ENCODE data around the gene ANKRD62. TPM values are rescaled to one million over a fixed set of nuclear protein-coding genes. Genes with fewer than 3 reads are reported as not detected.

ANKRD62 gene
- total RNA-seq, 1 experiment from 2014 or later, result not detected

GRCh38 chr18:12049978-12050811, 43.4 kb upstream of the ANKRD62 start:
- H3K4me3 ChIP-seq (ENCODE audit: low read depth, low read length, poor library complexity, severe bottlenecking), result no peak overlapping the region
- H3K27ac ChIP-seq (ENCODE audit: low read depth, low read length, poor library complexity, severe bottlenecking), result no peak overlapping the region
- H3K27me3 ChIP-seq (replicated peaks; ENCODE audit: insufficient read depth, low read depth, low read length, poor library complexity), result peaks cover 3% of the 10 kb centered on the region
- intact Hi-C loops (cut with micrococcal nuclease; ENCODE audit: unreplicated experiment), result no loop called here
- BruUV-seq (replicated peaks), result no TSS peak
- no peaks in the 10 kb centered on the region for H3K36me3 ChIP-seq (ENCODE audit: insufficient read depth, low read length, poor library complexity, severe bottlenecking)
- ChIA-PET POLR2A (ENCODE audit: low non-redundant PET) (interaction anchor here (0.5 to 0.6 kb wide), 2 partner anchors 9 to 278 kb away, joined by 3 read pairs; no protein-coding TSS in a partner anchor), CTCF (no interaction called here)
- DNase-seq (ENCODE audit: low spot score), result no peak
- H3K9me3 ChIP-seq (ENCODE audit: low read depth, low read length, poor library complexity, severe bottlenecking), result no peaks in the 10 kb centered on the region
- H3K4me1 ChIP-seq (ENCODE audit: insufficient read depth, low read length, poor library complexity, severe bottlenecking), result no peaks in the 10 kb centered on the region
- TF ChIP-seq CTCF (conservative IDR thresholded peaks at IDR 0.05; ENCODE audit: low read depth, low read length), result no peak

GRCh38 chr18:12052866-12053265, 40.8 kb upstream of the ANKRD62 start:
- Histone ChIP-seq H3K27ac (ENCODE audit: low read depth, low read length, poor library complexity, severe bottlenecking) (no peak overlapping the region), H3K4me3 (ENCODE audit: low read depth, low read length, poor library complexity, severe bottlenecking) (no peak overlapping the region), H3K9me3 (ENCODE audit: low read depth, low read length, poor library complexity, severe bottlenecking) (no peaks in the 10 kb centered on the region), H3K27me3 (replicated peaks; ENCODE audit: insufficient read depth, low read depth, low read length, poor library complexity) (peaks cover 3% of the 10 kb centered on the region), H3K4me1 (ENCODE audit: insufficient read depth, low read length, poor library complexity, severe bottlenecking) (no peaks in the 10 kb centered on the region), H3K36me3 (ENCODE audit: insufficient read depth, low read length, poor library complexity, severe bottlenecking) (no peaks in the 10 kb centered on the region)
- intact Hi-C loops (cut with micrococcal nuclease; ENCODE audit: unreplicated experiment), result no loop called here
- POLR2A ChIA-PET (ENCODE audit: low non-redundant PET), result no interaction called here
- BruUV-seq (replicated peaks), result no TSS peak
- CTCF ChIA-PET, result no interaction called here
- TF ChIP-seq EZH2 (IDR thresholded peaks at IDR 0.05; ENCODE audit: borderline replicate concordance, low read depth, low read length, poor library complexity, severe bottlenecking) (no peak), CTCF (conservative IDR thresholded peaks at IDR 0.05; ENCODE audit: low read depth, low read length) (no peak)
- DNase-seq (ENCODE audit: low spot score), result no peak

- intact Hi-C loops (cut with micrococcal nuclease; ENCODE audit: unreplicated experiment), result no loop called here
- TF ChIP-seq EZH2 (IDR thresholded peaks at IDR 0.05; ENCODE audit: borderline replicate concordance, low read depth, low read length, poor library complexity, severe bottlenecking), result no peak
- TF ChIP-seq CTCF (conservative IDR thresholded peaks at IDR 0.05; ENCODE audit: low read depth, low read length), result no peak
- CTCF ChIA-PET, result no interaction called here
Measured at GRCh38 chr18:12053289-12053688, 40.4 kb upstream of the ANKRD62 start.

More at GRCh38 chr18:12053289-12053688, 40.4 kb upstream of the ANKRD62 start:
- POLR2A ChIA-PET (ENCODE audit: low non-redundant PET), result no interaction called here
- H3K4me1 ChIP-seq (ENCODE audit: insufficient read depth, low read length, poor library complexity, severe bottlenecking), result no peaks in the 10 kb centered on the region
- BruUV-seq (replicated peaks), result no TSS peak
- no peaks in the 10 kb centered on the region for H3K36me3 ChIP-seq (ENCODE audit: insufficient read depth, low read length, poor library complexity, severe bottlenecking)
- H3K27ac ChIP-seq (ENCODE audit: low read depth, low read length, poor library complexity, severe bottlenecking), result no peak overlapping the region
- H3K9me3 ChIP-seq (ENCODE audit: low read depth, low read length, poor library complexity, severe bottlenecking), result no peaks in the 10 kb centered on the region
- H3K4me3 ChIP-seq (ENCODE audit: low read depth, low read length, poor library complexity, severe bottlenecking), result no peak overlapping the region
- DNase-seq (ENCODE audit: low spot score), result no peak
- peaks cover 3% of the 10 kb centered on the region for H3K27me3 ChIP-seq (replicated peaks; ENCODE audit: insufficient read depth, low read depth, low read length, poor library complexity)
